ENCODE measurements around the gene EIF3A.

EIF3A gene

GRCh38 chr10:119005362-119006043 is 75.1 kb downstream of the EIF3A start:
- DNase-seq = peak; percentile 55

GRCh38 chr10:119003572-119004289 is 76.9 kb downstream of the EIF3A start:
- no peak for DNase-seq

GRCh38 chr10:119001717-119002500 is 78.7 kb downstream of the EIF3A start:
- no peak for DNase-seq

GRCh38 chr10:118998183-118998582 is 82.4 kb downstream of the EIF3A start:
- no peak for DNase-seq

GRCh38 chr10:118997379-118997778 is 83.2 kb downstream of the EIF3A start:
- no peak for DNase-seq

- no peak for DNase-seq
Observed at GRCh38 chr10:118995739-118996138, 84.9 kb downstream of the EIF3A start.

- no peak for DNase-seq
Observed at GRCh38 chr10:118994321-118994720, 86.3 kb downstream of the EIF3A start.

- DNase-seq = no peak
Observed at GRCh38 chr10:118993214-118993613, 87.4 kb downstream of the EIF3A start.

GRCh38 chr10:118992496-118992895 is 88.1 kb downstream of the EIF3A start:
- DNase-seq = no peak

GRCh38 chr10:118990326-118990725 is 90.3 kb downstream of the EIF3A start:
- no peak for DNase-seq

GRCh38 chr10:118986815-118987790 is 93.5 kb downstream of the EIF3A start:
- no peak for DNase-seq

GRCh38 chr10:118985576-118985975 is 95.0 kb downstream of the EIF3A start:
- DNase-seq = no peak
